DMS153 treated with DMSO at 0.1 percent for 48 hours (cell line): ENCODE data around the gene C1orf50.
A peak's percentile ranks its signal among the peaks of the same experiment; 100 is the strongest.

Experiments used
- DNase-seq: peaks from one replicate; lab custom pipeline; 2025; ENCODE audit not compliant: unreplicated experiment; lab: John Stamatoyannopoulos, UW

C1orf50 gene

DNA sequence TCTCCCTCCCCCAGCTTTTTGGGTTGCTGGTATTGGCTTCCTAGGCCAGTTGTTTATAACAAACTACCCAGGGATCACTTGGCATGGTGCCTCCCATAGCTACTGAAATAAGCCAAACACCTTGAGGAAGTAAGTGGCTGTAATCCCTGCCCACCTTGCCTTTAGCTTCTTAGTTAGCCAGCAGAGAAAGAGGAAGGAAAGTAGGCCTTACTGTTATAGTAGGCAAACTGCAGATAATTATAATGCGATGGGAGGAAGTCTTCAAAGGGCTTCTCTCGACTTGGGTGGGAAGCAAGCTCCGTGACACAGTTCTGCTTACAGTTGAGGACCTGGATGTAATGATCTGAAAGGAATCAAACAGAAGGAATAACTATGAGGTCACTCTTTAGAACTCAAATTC, 8.4 kb upstream of the C1orf50 start:
- DNase-seq: no peak

DNA sequence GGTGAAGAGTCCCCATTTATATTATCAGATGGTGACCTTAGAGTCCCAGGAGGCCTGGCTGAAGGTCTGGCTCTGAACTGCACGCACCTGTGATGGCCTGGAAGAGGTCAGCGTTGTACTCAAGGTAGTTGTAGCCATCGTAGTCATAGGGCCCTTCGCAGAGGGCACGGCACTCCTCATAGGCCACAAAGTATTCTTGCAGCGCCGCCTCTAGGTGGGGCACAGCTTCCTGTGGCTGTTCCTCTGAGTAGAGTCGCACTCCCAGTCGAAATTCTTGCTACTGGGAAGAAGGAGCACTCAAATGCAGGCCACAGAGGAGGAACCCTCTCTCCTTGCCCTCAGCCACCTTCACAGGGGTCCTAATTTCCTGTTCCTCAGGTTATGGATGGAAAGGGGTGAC, 7.9 kb upstream of the C1orf50 start:
- no peak for DNase-seq

DNA sequence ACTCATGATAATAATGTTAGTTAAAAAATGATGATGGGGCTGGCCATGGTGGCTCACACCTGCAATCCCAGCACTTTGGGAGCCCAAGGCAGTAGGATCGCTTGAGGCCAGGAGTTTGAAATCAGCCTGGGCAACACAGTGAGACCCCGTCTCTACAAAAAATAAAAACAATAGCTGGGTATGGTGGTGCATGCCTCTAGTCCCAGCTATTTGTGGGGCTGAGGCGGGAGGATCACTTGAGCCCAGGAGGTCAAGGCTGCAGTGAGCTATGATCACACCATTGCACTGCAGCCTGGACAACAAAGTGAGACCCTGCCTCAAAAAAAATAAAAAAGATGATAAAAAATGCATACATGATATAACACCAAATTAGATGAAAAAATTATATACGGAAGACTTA, 5.5 kb upstream of the C1orf50 start:
- DNase-seq: no peak

DNA sequence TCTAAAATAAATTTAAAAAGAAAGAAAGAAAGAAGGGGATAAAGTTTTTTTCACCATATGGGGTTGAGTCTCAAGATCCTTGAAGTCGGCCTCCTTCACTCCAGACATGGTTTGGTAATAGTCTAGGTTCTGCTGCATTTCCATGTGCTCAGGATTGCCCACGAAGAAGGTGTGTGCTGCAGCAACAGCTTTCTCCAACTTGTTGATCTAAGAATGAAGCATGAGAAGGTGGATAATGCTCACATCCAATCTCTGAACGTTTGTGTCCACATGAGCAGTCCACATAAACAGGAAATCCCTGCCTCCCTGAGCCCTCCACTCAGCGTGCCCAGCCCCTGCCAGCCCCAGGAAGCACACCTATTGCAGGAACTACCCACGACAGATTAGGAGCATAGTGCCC, 4.8 kb upstream of the C1orf50 start:
- DNase-seq: no peak

DNA sequence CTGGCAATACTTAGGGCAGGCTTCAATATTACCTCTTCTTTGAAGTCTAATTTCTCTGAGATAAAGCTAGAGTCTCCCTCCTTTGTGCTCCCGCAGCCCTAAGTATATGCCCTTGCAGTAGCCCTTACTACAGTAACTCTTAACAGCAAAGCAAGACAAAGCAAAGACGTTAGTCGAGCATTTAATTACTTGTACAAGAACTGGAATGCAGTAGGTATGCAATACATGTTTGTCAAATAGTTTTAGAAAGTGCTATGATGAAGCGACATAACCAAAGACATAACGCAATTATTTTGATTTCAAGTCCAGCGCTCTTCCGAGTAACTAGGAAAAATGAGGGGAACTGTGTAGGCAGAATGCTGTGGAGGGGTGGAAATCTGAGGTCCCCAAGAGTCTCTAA, 1.8 kb upstream of the C1orf50 start:
- no peak for DNase-seq

DNA sequence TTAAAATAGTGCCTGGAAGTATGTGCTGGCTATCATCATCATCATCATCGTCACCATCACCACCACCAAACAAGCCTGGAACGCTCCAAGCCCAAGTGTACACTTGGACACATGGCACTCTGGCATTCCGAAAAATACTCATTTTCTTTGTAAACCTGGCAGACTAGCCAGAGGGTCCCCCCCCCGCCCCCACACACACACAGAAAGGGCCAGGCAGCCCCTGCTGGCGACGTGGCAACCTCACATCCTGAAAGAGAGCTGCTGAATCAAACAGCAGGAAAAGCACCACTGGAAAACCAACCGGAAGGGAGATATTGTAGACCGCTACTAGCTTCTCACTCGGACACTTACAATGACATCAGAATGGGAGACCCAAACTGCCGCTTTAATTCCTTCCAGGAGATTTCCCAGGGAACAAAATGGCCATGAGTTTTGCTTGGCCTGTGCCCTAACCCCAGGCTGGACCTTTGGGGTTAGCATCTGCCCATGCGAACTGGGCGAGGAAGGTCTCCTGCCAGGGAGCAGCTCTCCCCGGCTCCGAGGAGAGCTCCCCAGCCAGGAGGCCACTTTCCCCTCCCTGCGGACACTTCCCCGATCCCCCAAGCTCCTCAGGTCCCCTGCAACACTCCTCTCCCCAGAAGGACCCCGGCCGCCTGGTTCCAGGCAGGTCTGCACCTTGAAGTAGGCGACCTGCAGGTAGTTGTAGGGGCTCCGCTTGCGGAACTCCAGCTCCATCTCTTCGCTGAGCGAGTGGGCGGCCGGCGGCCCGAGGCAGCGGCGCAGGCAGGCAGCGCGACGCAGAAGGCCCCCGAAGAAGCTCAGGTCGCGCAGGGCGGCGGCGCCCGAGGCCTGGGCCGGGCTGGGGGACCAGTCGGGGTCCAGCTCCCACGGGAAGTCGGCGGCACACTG, 963 bp upstream of the C1orf50 start:
- DNase-seq: peak; percentile 65

DNA sequence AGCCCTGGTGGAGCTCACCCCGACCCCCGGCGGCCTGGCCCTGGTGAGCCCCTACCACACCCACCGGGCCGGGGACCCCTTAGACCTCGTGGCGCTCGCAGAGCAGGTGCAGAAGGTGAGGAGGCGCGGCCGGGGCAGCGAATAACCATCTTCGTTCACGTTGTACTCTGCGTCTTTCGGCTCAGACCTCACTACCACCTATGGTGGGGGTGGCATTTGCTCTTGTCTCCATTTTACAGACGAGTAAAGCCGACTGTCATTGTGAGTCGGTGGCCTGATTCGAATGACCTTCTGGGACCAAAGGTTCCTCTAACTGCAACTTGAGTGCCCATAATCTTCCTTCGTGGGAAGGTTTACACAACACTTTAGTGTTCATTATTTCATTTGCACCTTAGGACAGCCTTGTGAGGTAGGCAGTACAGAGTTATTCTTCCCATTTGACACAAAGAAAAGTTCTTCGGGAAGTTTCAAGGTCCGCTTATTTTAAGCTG, 506 bp downstream of the C1orf50 start:
- DNase-seq: no peak

DNA sequence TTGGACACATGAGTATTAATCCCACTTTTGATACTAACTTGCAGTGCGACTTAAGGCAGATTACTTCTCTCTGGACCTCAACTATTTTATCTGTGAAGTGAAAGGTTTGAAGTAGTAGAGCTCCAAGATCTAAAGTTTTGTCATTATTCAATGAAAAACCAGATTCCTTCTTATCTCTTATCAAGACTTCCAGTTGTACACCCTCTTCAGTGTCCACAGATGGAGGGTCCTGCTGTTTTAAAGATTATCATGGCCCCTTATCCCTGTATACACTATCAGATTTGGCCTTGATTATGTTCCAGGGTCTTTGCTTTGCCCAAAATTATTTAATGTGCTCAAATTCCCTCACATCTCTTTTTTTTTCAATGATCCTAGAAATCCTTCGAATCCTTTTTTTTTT, 1.1 kb downstream of the C1orf50 start:
- DNase-seq: no peak

DNA sequence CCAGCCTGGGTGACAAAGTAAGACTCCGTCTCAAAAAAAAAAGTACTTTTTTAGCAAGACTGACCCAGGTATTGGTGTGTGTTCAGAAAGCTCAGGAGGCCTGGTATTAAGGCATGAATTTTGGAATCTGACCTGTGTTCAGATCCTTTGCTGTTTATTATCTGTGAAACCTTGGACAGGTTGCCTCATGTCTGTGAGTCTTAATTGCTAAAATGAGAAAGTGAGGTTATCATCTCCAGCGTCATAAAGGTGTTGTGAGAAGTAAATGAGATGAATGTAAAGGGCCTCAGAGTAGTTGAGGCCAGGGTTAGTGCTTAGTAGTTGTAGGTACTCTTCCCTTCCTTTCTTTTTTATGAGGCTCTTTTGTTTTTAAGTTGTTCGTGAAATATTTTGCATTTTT, 2.8 kb downstream of the C1orf50 start:
- DNase-seq: no peak

DNA sequence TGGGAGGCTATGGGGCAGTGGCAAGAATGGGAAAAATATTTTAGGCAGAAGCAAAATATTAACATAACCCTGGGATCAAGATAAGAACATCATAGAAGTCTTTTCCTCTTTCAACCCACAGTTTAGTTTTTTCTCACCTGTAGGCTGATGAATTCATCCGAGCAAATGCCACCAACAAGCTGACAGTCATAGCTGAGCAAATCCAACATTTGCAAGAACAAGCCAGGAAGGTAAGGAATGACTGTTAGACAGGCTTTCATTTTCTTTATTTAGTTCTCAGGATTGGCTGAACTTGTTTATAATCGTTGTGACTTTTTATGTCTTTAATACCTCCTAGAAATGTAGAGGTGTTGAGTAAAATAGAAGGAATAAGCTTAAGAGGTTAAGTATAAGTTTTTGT, 6.4 kb downstream of the C1orf50 start:
- no peak for DNase-seq

DNA sequence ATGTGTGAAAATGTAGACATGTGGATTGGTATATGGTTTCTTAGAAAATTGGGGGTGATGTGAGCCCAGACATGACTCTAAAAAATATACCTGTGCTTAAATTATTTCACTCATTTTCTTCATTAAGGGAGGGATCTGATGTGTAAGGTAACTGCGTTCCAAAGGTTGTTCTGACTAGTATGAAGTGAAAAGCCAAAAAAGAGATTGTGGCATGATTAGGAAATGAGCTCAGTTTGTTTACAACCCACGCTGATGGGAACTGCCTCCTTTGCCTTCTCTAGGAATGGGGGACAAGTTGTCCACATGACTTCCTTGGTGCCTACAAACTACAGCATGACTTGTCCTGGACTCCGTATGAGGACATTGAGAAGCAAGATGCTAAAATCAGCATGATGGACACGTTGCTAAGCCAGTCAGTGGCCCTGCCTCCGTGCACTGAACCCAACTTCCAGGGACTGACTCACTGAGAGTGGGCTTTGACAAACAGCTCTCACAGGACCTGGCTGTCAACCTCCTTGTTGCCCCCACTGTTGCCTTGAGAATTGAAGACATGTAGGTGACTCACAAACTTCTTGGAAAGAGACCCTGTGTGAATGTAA, 8.0 kb downstream of the C1orf50 start:
- no peak for DNase-seq

DNA sequence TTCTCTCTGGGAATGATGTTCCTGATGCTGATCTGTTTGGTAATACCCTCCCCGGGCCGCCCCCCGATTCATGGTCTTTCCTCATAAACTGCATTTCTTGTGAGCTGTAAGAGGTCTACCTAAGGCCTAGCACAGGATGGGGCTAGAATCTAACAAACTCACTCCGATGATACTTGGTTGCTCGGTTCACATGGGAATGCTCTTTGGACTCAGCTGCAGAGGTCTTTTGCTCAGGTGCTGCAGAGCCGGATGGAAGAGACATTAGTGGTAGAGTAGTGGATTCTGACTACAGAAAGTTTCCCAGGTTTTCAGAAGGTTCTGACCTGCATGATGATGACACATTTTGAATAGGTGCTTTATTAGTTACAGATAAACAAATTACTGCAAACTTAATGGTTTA, 9.5 kb downstream of the C1orf50 start:
- DNase-seq: no peak

DNA sequence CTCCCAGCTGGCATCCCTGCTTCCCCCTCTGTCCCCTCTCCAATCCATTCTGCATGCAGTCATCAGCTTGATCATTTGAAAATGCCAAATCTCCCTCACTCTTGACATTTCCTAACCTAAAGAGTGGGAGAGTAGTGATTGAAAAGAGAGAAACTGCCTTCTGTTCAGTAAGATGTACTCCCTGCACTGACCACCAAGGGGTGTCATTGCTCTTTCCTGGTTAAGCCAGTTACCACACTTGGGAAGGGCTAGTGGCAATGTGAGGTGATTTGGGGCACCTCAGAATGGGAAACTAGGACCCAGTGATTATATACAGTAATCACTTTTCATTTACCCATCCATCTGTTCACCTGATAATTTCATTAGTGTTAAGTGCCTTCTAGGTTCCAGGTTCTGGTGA, 10.8 kb downstream of the C1orf50 start:
- DNase-seq: peak; percentile 40

DNA sequence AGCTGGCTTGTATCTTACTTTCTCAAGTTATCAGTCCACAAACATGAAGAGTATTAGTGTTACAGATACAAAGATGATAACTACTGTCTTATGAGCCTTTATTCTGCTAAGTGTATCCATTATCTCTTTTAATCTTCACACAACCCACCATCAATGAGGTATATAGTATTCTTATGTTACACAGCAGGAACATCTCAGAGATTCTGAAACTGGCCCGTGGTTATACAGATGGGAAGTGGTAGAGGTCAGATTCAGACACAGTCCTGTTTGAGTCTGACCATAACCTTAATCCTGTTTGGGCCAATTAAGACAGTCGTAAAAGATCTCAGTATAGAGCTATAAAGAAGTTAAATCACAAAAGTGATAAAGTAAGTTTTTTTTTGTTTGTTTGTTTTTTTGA, 12.7 kb downstream of the C1orf50 start:
- DNase-seq: no peak

DNA sequence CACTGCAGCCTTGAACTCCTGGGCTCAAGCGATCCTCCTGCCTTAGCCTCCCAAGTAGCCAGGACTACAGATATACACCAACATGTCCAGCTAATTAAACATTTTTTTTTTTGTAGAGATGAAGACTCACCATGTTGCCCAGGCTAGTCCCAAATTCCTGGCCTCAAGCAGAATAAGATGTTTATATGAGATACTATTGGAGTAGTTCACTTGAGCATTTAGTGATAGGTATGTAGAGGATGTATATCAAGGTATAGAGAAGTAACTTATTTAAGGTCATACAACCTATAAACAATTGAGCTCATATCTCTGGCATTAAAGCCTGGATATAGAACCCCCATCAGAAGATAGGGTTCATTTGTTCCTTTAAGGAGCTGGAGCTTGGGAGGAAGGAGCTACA, 13.1 kb downstream of the C1orf50 start:
- DNase-seq: no peak

DNA sequence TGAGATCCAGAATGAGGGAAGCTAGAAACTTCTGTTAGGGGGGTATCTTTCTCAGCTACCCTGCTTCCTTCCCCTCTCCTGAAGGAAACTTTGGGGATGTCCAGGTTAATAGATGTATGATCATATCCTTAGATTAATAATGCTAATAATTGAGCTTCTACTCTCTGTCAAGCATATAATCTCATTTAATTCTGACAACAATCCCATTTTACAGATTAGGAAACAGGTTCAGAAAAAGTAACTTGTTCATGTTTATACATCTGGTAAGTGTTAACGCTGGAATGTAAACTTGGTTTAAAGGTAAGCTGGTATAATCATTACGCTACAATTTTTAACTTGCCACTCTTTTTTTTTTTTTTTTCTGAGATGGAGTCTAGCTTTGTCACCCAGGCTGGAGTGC, 16.0 kb downstream of the C1orf50 start:
- no peak for DNase-seq

DNA sequence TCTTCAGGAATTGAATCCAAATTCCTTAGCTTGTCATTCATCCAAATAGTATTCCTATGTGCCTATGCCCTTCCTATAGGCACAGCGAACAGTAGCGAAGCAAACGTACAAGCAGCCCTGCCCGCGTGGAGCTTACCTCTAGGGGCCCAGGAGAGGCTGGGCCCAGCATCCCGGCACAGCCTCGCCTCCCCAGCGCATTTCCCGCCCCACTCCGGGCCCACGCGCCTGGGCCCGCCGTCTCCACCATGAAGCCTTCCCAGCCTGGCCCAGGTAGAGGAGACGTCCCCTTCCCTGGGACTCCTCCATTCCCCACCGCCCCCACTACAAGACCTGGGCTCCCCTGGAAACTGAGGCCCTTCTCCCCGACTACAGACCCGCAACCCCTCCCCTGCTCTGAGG, 17.5 kb downstream of the C1orf50 start:
- no peak for DNase-seq

DNA sequence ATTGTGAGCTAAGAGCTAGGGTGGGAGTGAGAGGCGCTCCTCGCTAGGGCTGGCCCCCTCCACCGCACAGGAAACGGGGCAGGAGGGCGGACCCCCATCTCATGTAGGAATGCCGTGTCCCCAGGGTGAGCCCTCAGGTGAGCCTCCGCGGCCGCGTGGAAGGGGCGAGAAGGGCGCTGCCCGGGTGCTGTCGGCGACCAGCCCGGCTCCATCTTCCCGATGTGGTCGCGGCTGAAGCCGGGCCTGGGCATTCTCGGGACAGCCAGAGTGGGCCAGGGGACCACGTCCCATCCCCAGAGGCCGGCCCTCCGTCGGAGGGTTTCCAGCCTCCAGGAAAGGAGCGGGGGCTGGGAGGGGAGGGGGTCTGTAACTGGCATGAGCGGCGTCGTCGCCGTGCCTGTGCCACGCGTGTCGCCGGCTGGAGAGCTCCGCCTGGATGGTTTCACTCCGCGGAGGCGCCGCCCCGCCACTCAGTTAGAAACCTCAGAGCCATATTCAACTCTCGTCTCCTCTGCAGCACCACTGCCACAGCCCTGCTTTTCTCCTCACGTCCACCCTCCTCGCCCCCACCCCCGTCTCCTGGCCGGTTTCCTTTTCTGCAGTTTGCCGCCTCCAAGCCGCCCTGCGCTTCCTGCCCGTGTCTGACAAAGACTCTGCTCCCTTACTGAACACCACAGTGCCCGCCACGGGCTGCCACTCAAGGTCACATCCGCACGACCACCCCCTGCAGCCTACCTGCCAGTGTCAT, 18.1 kb downstream of the C1orf50 start, which contains the start of gene TMEM269:
TMEM269 (plus strand) TSS at position 46 of the 748 bp plus-strand sequence. CDS start 4,903 bp downstream, outside the sequence.
- no peak for DNase-seq

DNA sequence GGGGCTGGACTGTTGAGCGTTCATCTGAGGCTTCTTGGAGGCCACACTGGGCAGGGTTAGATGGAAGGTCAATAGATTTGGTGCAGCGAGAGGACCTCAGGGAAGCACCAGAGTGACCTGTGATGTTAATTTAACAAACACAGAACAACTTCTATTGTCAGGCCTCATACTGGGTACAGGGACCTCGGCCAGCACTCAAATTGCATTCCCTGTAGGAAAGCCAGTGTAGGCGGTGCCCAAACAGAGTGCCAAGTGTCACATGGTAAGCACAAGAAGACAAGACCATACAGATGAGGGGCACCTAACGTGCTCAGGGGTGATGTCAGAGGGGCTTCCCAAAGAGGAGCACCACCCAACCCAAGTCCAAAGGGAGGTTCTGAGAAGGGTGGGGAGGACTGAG, 19.0 kb downstream of the C1orf50 start:
- no peak for DNase-seq

DNA sequence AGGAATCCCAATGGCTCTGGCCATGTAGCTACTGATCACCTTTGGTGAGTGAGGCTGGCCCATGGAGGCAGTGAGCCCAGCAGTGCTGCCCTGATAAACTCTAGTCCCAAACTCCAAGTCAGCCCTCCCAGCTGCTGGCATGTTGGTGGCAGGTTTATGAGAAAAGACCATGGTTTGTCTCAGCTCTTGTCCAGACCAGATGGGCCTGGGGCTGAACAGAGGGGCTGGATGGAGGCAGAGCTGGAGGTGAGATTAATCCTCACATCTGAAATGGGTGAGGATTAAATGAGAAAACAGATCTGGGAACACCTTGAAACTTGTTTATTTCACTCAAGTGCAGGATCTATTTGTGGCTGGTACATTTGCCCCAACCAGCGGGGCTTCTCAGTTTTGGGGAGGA, 21.0 kb downstream of the C1orf50 start:
- DNase-seq: no peak

DNA sequence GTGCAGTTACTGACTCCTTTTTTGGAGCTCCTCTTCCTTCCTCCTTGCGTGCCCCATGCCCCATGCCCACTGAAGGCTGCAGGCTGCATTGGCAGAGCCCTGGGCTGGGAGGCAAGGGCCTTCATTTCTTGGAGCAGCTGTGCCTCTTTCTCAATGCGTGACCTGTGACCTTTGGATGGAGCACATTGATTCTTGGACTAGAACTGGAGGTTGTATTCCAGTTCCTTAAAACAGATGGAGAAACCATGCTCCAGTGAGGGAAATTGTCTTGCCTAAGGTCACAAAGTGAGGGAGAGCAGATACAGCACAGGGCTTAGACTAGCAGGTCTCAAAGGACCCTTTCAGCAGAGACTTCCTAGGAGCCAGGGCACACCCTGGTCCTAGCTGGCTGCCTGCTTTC, 26.8 kb downstream of the C1orf50 start:
- DNase-seq: no peak

DNA sequence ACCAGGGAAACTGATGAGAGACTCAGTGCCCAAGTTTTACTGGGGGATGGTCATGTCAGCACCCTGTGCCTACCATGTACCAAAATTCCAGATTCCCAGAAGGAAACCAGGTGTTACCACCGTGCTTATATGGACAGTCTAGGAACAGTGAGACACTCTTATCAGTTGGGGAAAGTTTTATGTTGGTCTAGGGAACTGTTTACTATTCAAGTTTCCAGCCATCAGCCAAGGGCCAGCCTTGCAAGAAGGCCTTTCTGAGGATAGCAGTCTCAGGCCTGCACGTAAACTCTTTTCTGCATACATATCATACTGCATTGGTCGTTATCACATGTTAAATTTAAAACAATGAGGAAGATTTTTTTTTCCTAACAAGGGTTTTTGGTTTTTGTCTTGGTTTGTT, 30.4 kb downstream of the C1orf50 start:
- DNase-seq: no peak
